Fibroblast of lung (primary cell): ENCODE results near the gene PYGO2. TPM values are rescaled to one million over a fixed set of nuclear protein-coding genes. Genes with fewer than 3 reads are reported as not detected.
A peak's percentile ranks its signal among the peaks of the same experiment; 100 is the strongest.

Experiments
- DNase-seq, 2 donors: peaks; one replicate each; pipeline versions ENCODE4 v3.0.0 to v3.0.0-alpha.2; 2010; ENCODE audit warnings: low read depth in 2 of 2
- H2AFZ ChIP-seq: 2 replicates; pipeline ENCODE4 v1.5.1; 2012; ENCODE audit warnings: low read length, control low read depth, inconsistent platforms
- H3K27ac ChIP-seq: 2 replicates; pipeline ENCODE4 v1.5.1; 2011; ENCODE audit warnings: low read length, control low read depth; ENCODE audit not compliant: insufficient read depth
- H3K27me3 ChIP-seq: 2 replicates; pipeline ENCODE4 v1.5.1; 2011; ENCODE audit warnings: mild to moderate bottlenecking, low read length; ENCODE audit not compliant: control insufficient read depth, insufficient read depth
- H3K36me3 ChIP-seq: 2 replicates; pipeline ENCODE4 v1.5.1; 2011; ENCODE audit warnings: low read length; ENCODE audit not compliant: control insufficient read depth, insufficient read depth
- H3K4me1 ChIP-seq: 2 replicates; pipeline ENCODE4 v1.5.1; 2011; ENCODE audit warnings: low read length; ENCODE audit not compliant: control insufficient read depth, insufficient read depth; ENCODE audit errors: extremely low read depth
- H3K4me2 ChIP-seq: 2 replicates; pipeline ENCODE4 v1.5.1; 2011; ENCODE audit warnings: low read length, control low read depth; ENCODE audit not compliant: insufficient read depth; ENCODE audit errors: extremely low read depth
- H3K4me3 ChIP-seq, 4 experiments: fragments of 200-600 bp in 1 of 4; sonication (generic) in 1 of 4; replicated peaks in 1 of 4; 2 replicates each; pipeline ENCODE4 v1.5.1; 2011 to 2016; ENCODE audit warnings: low read length in 4 of 4, low read depth in 3 of 4, mild to moderate bottlenecking in 3 of 4, control low read depth in 2 of 4, inconsistent platforms in 1 of 4, mixed read lengths in 1 of 4; ENCODE audit not compliant: insufficient read depth in 1 of 4; ENCODE audit errors: control extremely low read depth in 1 of 4
- H3K79me2 ChIP-seq: 2 replicates; pipeline ENCODE4 v1.5.1; 2012; ENCODE audit warnings: mild to moderate bottlenecking, low read length, inconsistent platforms; ENCODE audit not compliant: control insufficient read depth, insufficient read depth
- H3K9ac ChIP-seq: 2 replicates; pipeline ENCODE4 v1.5.1; 2011; ENCODE audit warnings: mild to moderate bottlenecking, low read length, control low read depth; ENCODE audit not compliant: insufficient read depth
- H3K9me3 ChIP-seq: 2 replicates; pipeline ENCODE4 v1.5.1; 2012; ENCODE audit warnings: low read depth, low read length; ENCODE audit not compliant: control insufficient read depth, insufficient read depth
- H4K20me1 ChIP-seq: 2 replicates; pipeline ENCODE4 v1.5.1; 2011; ENCODE audit warnings: low read length; ENCODE audit not compliant: control insufficient read depth, insufficient read depth; ENCODE audit errors: extremely low read depth
- CTCF ChIP-seq, 2 donors: IDR thresholded peaks in 1 of 2; conservative IDR thresholded peaks in 1 of 2; 1 replicate in 1 of 2; 2 replicates in 1 of 2; pipeline ENCODE4 v1.5.1; 2011 to 2012; ENCODE audit warnings: low read length in 2 of 2, control low read depth in 1 of 2, inconsistent platforms in 1 of 2, low read depth in 1 of 2, mild to moderate bottlenecking in 1 of 2
- EZH2 ChIP-seq: IDR thresholded peaks from 2 replicates; pipeline ENCODE4 v1.5.1; 2012; ENCODE audit warnings: low read length, control low read depth, mild to moderate bottlenecking; ENCODE audit errors: missing control alignments
- polyA plus RNA-seq, 2 donors: library from polyadenylated mRNA; depleted of rRNA in 1 of 2; stranded (reverse) in 1 of 2; unstranded in 1 of 2; fragments of >200 nt; gene quantifications; 2 replicates each; pipeline ENCODE4 v1.2.1, GENCODE V29; 2011 to 2012; ENCODE audit warnings: missing spikeins in 1 of 2
- total RNA-seq: library from RNA; depleted of rRNA; stranded (reverse); fragments of >200 nt; gene quantifications from 2 replicates; pipeline ENCODE4 v1.2.1, GENCODE V29; 2014

Gene PYGO2
- total and polyA plus RNA-seq, 2 donors (not counting 1 experiment from before 2014, with no cell fraction given) = 15.3 to 28.1 TPM

GRCh38 chr1:154972517-154973343 lies 11.1 kb upstream of the PYGO2 start:
- Histone ChIP-seq H3K36me3 (peaks cover 6% of the 10 kb centered on the region), H2AFZ (no peak overlapping the region), H4K20me1 (no peaks in the 10 kb centered on the region), H3K9ac (peak overlapping the region; percentile 62), H3K9me3 (no peaks in the 10 kb centered on the region), H3K27me3 (no peaks in the 10 kb centered on the region), H3K79me2 (peaks cover 61% of the 10 kb centered on the region), H3K4me3 (peak overlapping the region; percentile 40 to 85 (median 70)), H3K4me2 (peak overlapping the region; percentile 91), H3K27ac (peak overlapping the region; percentile 94), H3K4me1 (peaks cover 23% of the 10 kb centered on the region)
- no peak for TF ChIP-seq EZH2
- DNase-seq = peak; percentile 90 to 98

- Histone ChIP-seq H3K36me3 (peaks cover 11% of the 10 kb centered on the region), H3K79me2 (peaks cover 61% of the 10 kb centered on the region), H3K9me3 (no peaks in the 10 kb centered on the region), H4K20me1 (no peaks in the 10 kb centered on the region), H3K9ac (peak overlapping the region; percentile 41), H3K4me2 (peak overlapping the region; percentile 91), H2AFZ (no peak overlapping the region), H3K27me3 (no peaks in the 10 kb centered on the region), H3K4me1 (peaks cover 26% of the 10 kb centered on the region), H3K27ac (peak overlapping the region; percentile 94), H3K4me3 (peak overlapping the region; percentile 30 to 85 (median 52))
- TF ChIP-seq EZH2 = no peak
- no peak for TF ChIP-seq CTCF (conservative IDR thresholded peaks at IDR 0.05 in 1 of 2, IDR thresholded peaks at IDR 0.05 in 1 of 2; ENCODE audit: low read depth in 1 of 2, low read length in 2 of 2)
- DNase-seq = no peak
Observed at GRCh38 chr1:154972213-154972516, 10.6 kb upstream of the PYGO2 start.

GRCh38 chr1:154971341-154971998 lies 9.9 kb upstream of the PYGO2 start:
- H3K27me3 ChIP-seq = no peaks in the 10 kb centered on the region
- peak overlapping the region; percentile 52 for H3K9ac ChIP-seq
- peaks cover 16% of the 10 kb centered on the region for H3K36me3 ChIP-seq
- peak overlapping the region; percentile 94 for H3K27ac ChIP-seq
- no peaks in the 10 kb centered on the region for H3K9me3 ChIP-seq
- H3K79me2 ChIP-seq = peaks cover 61% of the 10 kb centered on the region
- H3K4me1 ChIP-seq = peaks cover 26% of the 10 kb centered on the region
- peak overlapping the region; percentile 24 to 92 (median 61) for H3K4me3 ChIP-seq
- DNase-seq = no peak
- no peak overlapping the region for H2AFZ ChIP-seq
- TF ChIP-seq CTCF (conservative IDR thresholded peaks at IDR 0.05 in 1 of 2, IDR thresholded peaks at IDR 0.05 in 1 of 2; ENCODE audit: low read depth in 1 of 2, low read length in 2 of 2) (no peak), EZH2 (no peak)
- H4K20me1 ChIP-seq = no peaks in the 10 kb centered on the region
- peak overlapping the region; percentile 85 for H3K4me2 ChIP-seq
